Coronary artery (tissue), 2 donors: ENCODE measurements around the gene RCOR2.

Experiments used
- DNase-seq: peaks from one replicate; pipeline ENCODE4 v3.0.0-alpha.2; 2017; ENCODE audit warnings: low spot score
- H3K27ac ChIP-seq, 2 donors: fragments of 200-600 bp; sonication (generic); one replicate each; pipeline ENCODE4 v1.5.1; 2016 to 2019
- H3K4me3 ChIP-seq: fragments of 200-600 bp; sonication (generic); 2 replicates; pipeline ENCODE4 v1.5.1; 2016; ENCODE audit warnings: mild to moderate bottlenecking, moderate library complexity
- CTCF ChIP-seq: fragments of 200-600 bp; sonication (generic); IDR thresholded peaks from one replicate; pipeline ENCODE4 v1.5.1; 2019; ENCODE audit warnings: antibody characterized with exemption

RCOR2 gene

GRCh38 chr11:63923319-63923718 lies 6.4 kb upstream of the RCOR2 start:
- DNase-seq, result no peak
- Histone ChIP-seq H3K27ac (no peak overlapping the region), H3K4me3 (no peak overlapping the region)
- TF ChIP-seq CTCF, result no peak

- no peak for DNase-seq
- no peak for TF ChIP-seq CTCF
- no peak overlapping the region for H3K4me3 ChIP-seq
- no peak overlapping the region for H3K27ac ChIP-seq
Measured at GRCh38 chr11:63922673-63923192, 5.8 kb upstream of the RCOR2 start.

- no peak for DNase-seq
- TF ChIP-seq CTCF, result no peak
- no peak overlapping the region for H3K4me3 ChIP-seq
- H3K27ac ChIP-seq, result peak overlapping the region; percentile 89 to 98
Measured at GRCh38 chr11:63920939-63921417, 4.0 kb upstream of the RCOR2 start.

GRCh38 chr11:63920126-63920938 lies 3.4 kb upstream of the RCOR2 start:
- no peak for TF ChIP-seq CTCF
- H3K27ac ChIP-seq, result peak overlapping the region; percentile 89 to 98
- peak overlapping the region; percentile 85 for H3K4me3 ChIP-seq
- DNase-seq, result peak; percentile 89

- DNase-seq, result no peak
- Histone ChIP-seq H3K4me3 (peak overlapping the region; percentile 85), H3K27ac (peak overlapping the region; percentile 89 to 98)
- no peak for TF ChIP-seq CTCF
Measured at GRCh38 chr11:63919267-63920125, 2.5 kb upstream of the RCOR2 start.

GRCh38 chr11:63918507-63919191 lies 1.7 kb upstream of the RCOR2 start:
- Histone ChIP-seq H3K4me3 (peak overlapping the region; percentile 85), H3K27ac (peak overlapping the region; percentile 89 to 98)
- DNase-seq, result no peak
- TF ChIP-seq CTCF, result no peak
